Fibroblast of skin of right biceps (primary cell): ENCODE results near the gene AP5B1.

Source experiments
- DNase-seq: peaks from one replicate; pipeline ENCODE4 v3.0.0-alpha.2; 2013

AP5B1 gene

GRCh38 chr11:65780770-65781151, at the start of gene AP5B1:
Gene AP5B1, minus strand, starts transcription at chr11:65780976. Its CDS starts 385 bp downstream, at chr11:65780591.
- DNase-seq, result peak; percentile 63

GRCh38 chr11:65829459-65829858, 48.7 kb upstream of the AP5B1 start:
- no peak for DNase-seq

GRCh38 chr11:65826984-65827735, 46.4 kb upstream of the AP5B1 start:
- DNase-seq, result no peak

GRCh38 chr11:65822776-65823528, 42.2 kb upstream of the AP5B1 start:
- no peak for DNase-seq

- DNase-seq, result no peak
These were observed 40.3 kb upstream of the AP5B1 start for GRCh38 chr11:65821107-65821506.

- DNase-seq, result peak; percentile 81
These were observed 37.3 kb upstream of the AP5B1 start for GRCh38 chr11:65817835-65818680.

- DNase-seq, result no peak
These were observed 36.6 kb upstream of the AP5B1 start for GRCh38 chr11:65817312-65817834.

GRCh38 chr11:65816696-65817095, 35.9 kb upstream of the AP5B1 start:
- no peak for DNase-seq

GRCh38 chr11:65814986-65815565, 34.3 kb upstream of the AP5B1 start:
- DNase-seq, result no peak

GRCh38 chr11:65814131-65814985, 33.6 kb upstream of the AP5B1 start:
- no peak for DNase-seq

GRCh38 chr11:65811764-65812475, 31.1 kb upstream of the AP5B1 start:
- DNase-seq, result no peak

- no peak for DNase-seq
These were observed 29.5 kb upstream of the AP5B1 start for GRCh38 chr11:65810046-65810868.

GRCh38 chr11:65809496-65809895, 28.7 kb upstream of the AP5B1 start:
- no peak for DNase-seq

GRCh38 chr11:65808744-65809341, 28.1 kb upstream of the AP5B1 start:
- DNase-seq, result no peak

- no peak for DNase-seq
These were observed 26.2 kb upstream of the AP5B1 start for GRCh38 chr11:65806979-65807378.

- DNase-seq, result no peak
These were observed 23.2 kb upstream of the AP5B1 start for GRCh38 chr11:65803797-65804492.

- DNase-seq, result no peak
These were observed 22.1 kb upstream of the AP5B1 start for GRCh38 chr11:65802841-65803240.

GRCh38 chr11:65801153-65801987, 20.6 kb upstream of the AP5B1 start:
- DNase-seq, result no peak
